Keratinocyte (primary cell): Measurements from ENCODE around the gene PCSK2.

ENCODE experiments used
- CTCF ChIP-seq, 3 experiments: IDR thresholded peaks in 1 of 3; conservative IDR thresholded peaks in 1 of 3; optimal IDR thresholded peaks in 1 of 3; 2 replicates in 2 of 3; 3 replicates in 1 of 3; pipeline versions ENCODE3 to v1.5.1; 2011; ENCODE audit warnings: low read length in 3 of 3, mild to moderate bottlenecking in 3 of 3, moderate library complexity in 2 of 3, control low read depth in 1 of 3, inconsistent platforms in 1 of 3; ENCODE audit not compliant: insufficient read depth in 2 of 3; ENCODE audit errors: extremely low read depth in 1 of 3
- EZH2 ChIP-seq: IDR thresholded peaks from one replicate; pipeline ENCODE4 v1.6.1; 2012; ENCODE audit warnings: inconsistent platforms, mild to moderate bottlenecking, low read length, moderate library complexity

GRCh38 chr20:17519606-17520285 is 292.9 kb downstream of the PCSK2 start:
- TF ChIP-seq CTCF (optimal IDR thresholded peaks at IDR 0.05 in 1 of 3, IDR thresholded peaks at IDR 0.05 in 1 of 3, conservative IDR thresholded peaks at IDR 0.05 in 1 of 3; ENCODE audit: extremely low read depth in 1 of 3, insufficient read depth in 2 of 3, low read length in 3 of 3): no peak
- TF ChIP-seq EZH2: no peak
